OCI-LY1 (cell line): ENCODE measurements around the gene EEFSEC.

Experiments
- H2AFZ ChIP-seq: fragments of 200-600 bp; sonication (generic), shearing (Covaris generic); 2 replicates; pipeline ENCODE4 v1.6.0; 2014; ENCODE audit warnings: antibody characterized with exemption, mild to moderate bottlenecking, low read length
- H3F3A ChIP-seq: fragments of 200-600 bp; sonication (generic), shearing (Covaris generic); 2 replicates; pipeline ENCODE4 v1.6.0; 2014; ENCODE audit warnings: mild to moderate bottlenecking, antibody characterized with exemption, low read length, moderate library complexity; ENCODE audit not compliant: insufficient read depth
- H3K27ac ChIP-seq: fragments of 200-600 bp; sonication (generic); 2 replicates; pipeline ENCODE4 v1.5.1; 2014; ENCODE audit warnings: low read length, mixed run types, mild to moderate bottlenecking, low read depth; ENCODE audit not compliant: poor library complexity, severe bottlenecking
- H3K27me3 ChIP-seq: fragments of 200-600 bp; sonication (generic); 2 replicates; pipeline ENCODE4 v1.6.0; 2014; ENCODE audit warnings: antibody characterized with exemption, mild to moderate bottlenecking, low read length, moderate library complexity; ENCODE audit not compliant: insufficient read depth
- H3K36me3 ChIP-seq: fragments of 200-600 bp; sonication (generic); 2 replicates; pipeline ENCODE4 v1.6.1; 2014; ENCODE audit warnings: mild to moderate bottlenecking, antibody characterized with exemption, low read length, moderate library complexity, mixed read lengths; ENCODE audit not compliant: insufficient read depth
- H3K4me1 ChIP-seq: fragments of 200-600 bp; sonication (generic); 2 replicates; pipeline ENCODE4 v1.5.1; 2014; ENCODE audit warnings: mild to moderate bottlenecking, low read length, moderate library complexity; ENCODE audit not compliant: insufficient read depth, severe bottlenecking
- H3K4me2 ChIP-seq: fragments of 200-600 bp; sonication (generic), shearing (Covaris generic); 2 replicates; pipeline ENCODE4 v1.6.1; 2014; ENCODE audit warnings: low read length
- H3K4me3 ChIP-seq: fragments of 200-600 bp; sonication (generic); 2 replicates; pipeline ENCODE4 v1.5.1; 2014; ENCODE audit warnings: low read length, low read depth, mild to moderate bottlenecking, mixed read lengths; ENCODE audit not compliant: poor library complexity, severe bottlenecking
- H3K79me2 ChIP-seq: fragments of 200-600 bp; shearing (Covaris generic); 2 replicates; pipeline ENCODE4 v1.6.1; 2016; ENCODE audit warnings: mixed run types, low read length, mixed read lengths; ENCODE audit not compliant: insufficient read depth
- H3K9ac ChIP-seq: fragments of 200-600 bp; sonication (generic), shearing (Covaris generic); 2 replicates; pipeline ENCODE4 v1.6.1; 2014; ENCODE audit warnings: mild to moderate bottlenecking, low read length, mixed read lengths
- H3K9me2 ChIP-seq: fragments of 200-600 bp; sonication (generic), shearing (Covaris generic); 2 replicates; pipeline ENCODE4 v1.6.1; 2014; ENCODE audit warnings: low read depth, mild to moderate bottlenecking, low read length, mixed read lengths
- H3K9me3 ChIP-seq: fragments of 200-600 bp; shearing (Covaris generic); 2 replicates; pipeline ENCODE4 v1.6.1; 2014; ENCODE audit warnings: low read length, mixed read lengths
- H4K20me1 ChIP-seq: fragments of 200-600 bp; sonication (generic), shearing (Covaris generic); 2 replicates; pipeline ENCODE4 v1.6.0; 2016; ENCODE audit warnings: mild to moderate bottlenecking, low read length; ENCODE audit not compliant: insufficient read depth
- EZH2 ChIP-seq: fragments of 200-600 bp; sonication (generic), shearing (Covaris generic); IDR thresholded peaks from 2 replicates; pipeline ENCODE4 v1.8.0; 2017; ENCODE audit warnings: borderline replicate concordance, mixed run types, mild to moderate bottlenecking, antibody characterized with exemption, low read length, moderate library complexity, mixed read lengths
- TF ChIP-seq, protein P1 (sequence below): fragments of 200-600 bp; sonication (generic), shearing (Covaris generic); IDR thresholded peaks from 2 replicates; pipeline ENCODE4 v1.5.1; 2017; ENCODE audit warnings: mild to moderate bottlenecking, antibody characterized with exemption, low read length, moderate library complexity, mixed read lengths

EEFSEC gene

GRCh38 chr3:128348075-128348474, 194.8 kb downstream of the EEFSEC start:
- no peaks in the 10 kb centered on the region for H3F3A ChIP-seq
- H3K9ac ChIP-seq, result no peak overlapping the region
- no peaks in the 10 kb centered on the region for H3K36me3 ChIP-seq
- TF ChIP-seq, protein P1, sequence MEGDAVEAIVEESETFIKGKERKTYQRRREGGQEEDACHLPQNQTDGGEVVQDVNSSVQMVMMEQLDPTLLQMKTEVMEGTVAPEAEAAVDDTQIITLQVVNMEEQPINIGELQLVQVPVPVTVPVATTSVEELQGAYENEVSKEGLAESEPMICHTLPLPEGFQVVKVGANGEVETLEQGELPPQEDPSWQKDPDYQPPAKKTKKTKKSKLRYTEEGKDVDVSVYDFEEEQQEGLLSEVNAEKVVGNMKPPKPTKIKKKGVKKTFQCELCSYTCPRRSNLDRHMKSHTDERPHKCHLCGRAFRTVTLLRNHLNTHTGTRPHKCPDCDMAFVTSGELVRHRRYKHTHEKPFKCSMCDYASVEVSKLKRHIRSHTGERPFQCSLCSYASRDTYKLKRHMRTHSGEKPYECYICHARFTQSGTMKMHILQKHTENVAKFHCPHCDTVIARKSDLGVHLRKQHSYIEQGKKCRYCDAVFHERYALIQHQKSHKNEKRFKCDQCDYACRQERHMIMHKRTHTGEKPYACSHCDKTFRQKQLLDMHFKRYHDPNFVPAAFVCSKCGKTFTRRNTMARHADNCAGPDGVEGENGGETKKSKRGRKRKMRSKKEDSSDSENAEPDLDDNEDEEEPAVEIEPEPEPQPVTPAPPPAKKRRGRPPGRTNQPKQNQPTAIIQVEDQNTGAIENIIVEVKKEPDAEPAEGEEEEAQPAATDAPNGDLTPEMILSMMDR, result no peak
- no peak for TF ChIP-seq EZH2
- H3K27ac ChIP-seq, result peak overlapping the region; percentile 18
- H3K4me1 ChIP-seq, result peaks cover 9% of the 10 kb centered on the region
- no peaks in the 10 kb centered on the region for H4K20me1 ChIP-seq
- H3K4me3 ChIP-seq, result no peak overlapping the region
- H3K9me3 ChIP-seq, result no peaks in the 10 kb centered on the region
- no peak overlapping the region for H3K4me2 ChIP-seq
- H2AFZ ChIP-seq, result no peak overlapping the region
- no peaks in the 10 kb centered on the region for H3K79me2 ChIP-seq
- no peaks in the 10 kb centered on the region for H3K9me2 ChIP-seq
- H3K27me3 ChIP-seq, result no peaks in the 10 kb centered on the region

DNA sequence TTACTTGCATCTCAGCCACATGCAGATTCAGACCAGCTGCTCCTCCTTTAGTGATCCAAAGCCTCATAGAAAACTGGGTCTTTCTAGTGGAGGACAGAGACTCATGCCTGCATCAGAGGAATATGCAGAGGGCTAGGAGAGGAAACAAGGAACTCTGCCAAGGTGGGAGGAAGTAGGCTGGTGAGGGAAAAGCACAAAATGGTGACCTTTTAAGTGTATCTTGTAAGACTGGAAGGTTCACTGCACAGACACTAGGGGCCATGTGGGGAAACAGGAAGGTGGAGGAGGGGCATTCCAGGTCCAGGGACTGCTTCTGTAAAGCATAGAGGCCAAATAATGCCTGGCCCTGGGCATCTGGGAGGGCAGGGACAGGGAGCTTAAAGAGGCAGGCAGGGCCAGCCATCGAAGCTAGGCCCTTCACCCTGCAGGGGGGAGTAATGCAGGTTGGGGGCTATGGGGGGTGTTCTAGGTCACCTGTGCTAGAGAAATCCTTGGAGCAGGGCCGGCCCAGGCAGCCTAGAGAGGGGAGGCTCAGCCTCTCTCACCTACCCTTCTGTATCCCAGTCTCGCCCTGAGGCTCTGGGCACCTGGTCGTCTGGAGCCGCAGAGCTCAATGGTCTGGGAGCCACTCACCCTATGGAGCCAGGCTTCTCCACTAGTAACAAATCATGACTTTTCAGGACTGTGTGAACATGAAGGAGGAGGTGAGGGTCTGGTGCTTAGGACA, 195.7 kb downstream of the EEFSEC start:
- TF ChIP-seq EZH2, result no peak
- TF ChIP-seq, protein P1, result no peak
- no peaks in the 10 kb centered on the region for H3K9me2 ChIP-seq
- peaks cover 9% of the 10 kb centered on the region for H3K4me1 ChIP-seq
- no peak overlapping the region for H2AFZ ChIP-seq
- no peak overlapping the region for H3K4me2 ChIP-seq
- no peaks in the 10 kb centered on the region for H3K79me2 ChIP-seq
- H3F3A ChIP-seq, result no peaks in the 10 kb centered on the region
- no peaks in the 10 kb centered on the region for H4K20me1 ChIP-seq
- no peaks in the 10 kb centered on the region for H3K27me3 ChIP-seq
- no peaks in the 10 kb centered on the region for H3K36me3 ChIP-seq
- H3K4me3 ChIP-seq, result no peak overlapping the region
- no peak overlapping the region for H3K9ac ChIP-seq
- peak overlapping the region; percentile 18 for H3K27ac ChIP-seq
- no peaks in the 10 kb centered on the region for H3K9me3 ChIP-seq

GRCh38 chr3:128349963-128350599, 196.8 kb downstream of the EEFSEC start:
- H3K4me2 ChIP-seq, result no peak overlapping the region

More at GRCh38 chr3:128349963-128350599, 196.8 kb downstream of the EEFSEC start:
- Histone ChIP-seq H3K9ac (no peak overlapping the region), H3K4me1 (peaks cover 9% of the 10 kb centered on the region), H4K20me1 (no peaks in the 10 kb centered on the region), H3K9me3 (no peaks in the 10 kb centered on the region), H3K27ac (no peak overlapping the region), H3K4me3 (no peak overlapping the region), H3K9me2 (no peaks in the 10 kb centered on the region), H3K36me3 (no peaks in the 10 kb centered on the region), H3K79me2 (no peaks in the 10 kb centered on the region), H3F3A (no peaks in the 10 kb centered on the region), H2AFZ (no peak overlapping the region), H3K27me3 (no peaks in the 10 kb centered on the region)
- TF ChIP-seq, protein P1, result no peak
- TF ChIP-seq EZH2, result no peak
